PC-9 (cell line): Measurements from ENCODE around the gene TLK2. TPM values are rescaled to one million over a fixed set of nuclear protein-coding genes. Genes with fewer than 3 reads are reported as not detected.
"Not testable (repeated sequence)": the region's sequence is repeated elsewhere in the genome, so short reads cannot be mapped to it uniquely, and the experiment has no call there.

ENCODE experiments used
- BruUV-seq: library from RNA; stranded (reverse); fragments of 400-500 nt; replicated peaks from 2 replicates; lab custom pipeline; 2021; lab: Mats Ljungman, UMichigan
- CTCF ChIA-PET: fragments of 300-600 bp; sonication (Branson Sonifier 250); formaldehyde crosslinking; loops from one replicate; lab custom pipeline; 2022; ENCODE audit warnings: antibody characterized with exemption; lab: Charles Lee
- POLR2A ChIA-PET: fragments of 300-600 bp; sonication (Branson Sonifier 250); formaldehyde crosslinking; loops from one replicate; lab custom pipeline; 2022; ENCODE audit warnings: antibody characterized with exemption; ENCODE audit not compliant: unreplicated experiment; lab: Charles Lee
- DNase-seq, 2 experiments: peaks; one replicate each; pipeline versions ENCODE4 v3.0.0 to v3.0.0-alpha.2; 2015 to 2022; ENCODE audit warnings: mixed read lengths in 1 of 2
- H2AFZ ChIP-seq: fragments of 200-600 bp; sonication (generic); 2 replicates; pipeline ENCODE4 v1.8.1; 2017; ENCODE audit warnings: antibody characterized with exemption
- H3F3A ChIP-seq: fragments of 200-600 bp; sonication (generic); 2 replicates; pipeline ENCODE4 v1.8.1; 2017; ENCODE audit warnings: antibody characterized with exemption, mild to moderate bottlenecking, low read depth; ENCODE audit not compliant: insufficient read depth
- H3K27ac ChIP-seq: fragments of 200-600 bp; sonication (generic); 2 replicates; pipeline ENCODE4 v1.6.1; 2016; ENCODE audit warnings: mixed run types
- H3K27me3 ChIP-seq: fragments of 200-600 bp; sonication (generic); 2 replicates; pipeline ENCODE4 v1.6.1; 2016; ENCODE audit warnings: low read depth, mixed run types; ENCODE audit not compliant: insufficient read depth
- H3K36me3 ChIP-seq: fragments of 200-600 bp; sonication (generic); 2 replicates; pipeline ENCODE4 v1.6.1; 2016; ENCODE audit warnings: low read depth, mixed run types
- H3K4me1 ChIP-seq: fragments of 200-600 bp; sonication (generic); replicated peaks from 2 replicates; pipeline ENCODE4 v1.6.1; 2016; ENCODE audit warnings: mixed run types; ENCODE audit not compliant: insufficient read depth
- H3K4me2 ChIP-seq: fragments of 200-600 bp; sonication (generic); 2 replicates; pipeline ENCODE4 v1.6.1; 2017; ENCODE audit warnings: mixed run types
- H3K4me3 ChIP-seq: fragments of 200-600 bp; sonication (generic); 2 replicates; pipeline ENCODE4 v1.6.1; 2016; ENCODE audit warnings: mixed run types
- H3K79me2 ChIP-seq: fragments of 200-600 bp; sonication (generic); 2 replicates; pipeline ENCODE4 v1.6.1; 2017; ENCODE audit warnings: low read depth, mixed run types
- H3K9me2 ChIP-seq: fragments of 200-600 bp; sonication (generic); 2 replicates; pipeline ENCODE4 v1.8.1; 2017; ENCODE audit warnings: mild to moderate bottlenecking; ENCODE audit not compliant: insufficient read depth
- H3K9me3 ChIP-seq: fragments of 200-600 bp; sonication (generic); 2 replicates; pipeline ENCODE4 v1.8.1; 2016; ENCODE audit warnings: low read depth; ENCODE audit not compliant: insufficient read depth
- H4K20me1 ChIP-seq: fragments of 200-600 bp; sonication (generic); 2 replicates; pipeline ENCODE4 v1.8.1; 2017; ENCODE audit not compliant: insufficient read depth
- CTCF ChIP-seq: fragments of 200-600 bp; sonication (generic); conservative IDR thresholded peaks from 2 replicates; pipeline ENCODE4 v1.6.1; 2017; ENCODE audit warnings: mixed run types, antibody characterized with exemption, mild to moderate bottlenecking, moderate library complexity
- EZH2 ChIP-seq: fragments of 200-600 bp; sonication (generic); IDR thresholded peaks from 2 replicates; pipeline ENCODE4 v1.8.0; 2017; ENCODE audit warnings: antibody characterized with exemption, low read depth
- intact Hi-C: fragments of 100-400 bp; cut with micrococcal nuclease; formaldehyde crosslinking; loops from one replicate; pipeline ENCODE4 v1.10.0; 2022; ENCODE audit not compliant: unreplicated experiment
- total RNA-seq: library from RNA; stranded (reverse); gene quantifications from 2 replicates; pipeline ENCODE4 v1.2.3, GENCODE V29; 2021

TLK2 gene
- total RNA-seq, 1 experiment from 2014 or later, result 40.7 TPM

GRCh38 chr17:62591333-62591732, 112.7 kb downstream of the TLK2 start:
- Histone ChIP-seq H3K79me2 (no peaks in the 10 kb centered on the region), H3K9me2 (no peaks in the 10 kb centered on the region), H3K4me2 (no peak overlapping the region), H2AFZ (no peak overlapping the region), H3K27ac (no peak overlapping the region), H3K36me3 (peaks cover 8% of the 10 kb centered on the region; the same call in 1 of the 2 replicates), H3K9me3 (no peaks in the 10 kb centered on the region), H3F3A (peaks cover 17% of the 10 kb centered on the region; the same call in 1 of the 2 replicates), H4K20me1 (peaks cover 9% of the 10 kb centered on the region; the same call in 1 of the 2 replicates), H3K27me3 (no peaks in the 10 kb centered on the region), H3K4me1 (no peaks in the 10 kb centered on the region), H3K4me3 (no peak overlapping the region)
- BruUV-seq, result no TSS peak
- POLR2A ChIA-PET, result interaction anchor here (0.5 to 0.6 kb wide), 2 partner anchors 30 to 170 kb away, joined by 5 to 6 read pairs; no protein-coding TSS in a partner anchor
- DNase-seq, result no peak
- CTCF ChIA-PET, result no interaction called here
- intact Hi-C loops, result no loop called here
- TF ChIP-seq CTCF (no peak), EZH2 (no peak)

- H3K27ac ChIP-seq, H3K4me1 ChIP-seq, H2AFZ ChIP-seq, H4K20me1 ChIP-seq, DNase-seq, CTCF ChIA-PET, H3K79me2 ChIP-seq, H3K36me3 ChIP-seq, H3K27me3 ChIP-seq, H3K4me2 ChIP-seq, BruUV-seq, H3K9me2 ChIP-seq, H3K9me3 ChIP-seq, H3K4me3 ChIP-seq, intact Hi-C loops: not testable (repeated sequence)
- POLR2A ChIA-PET, result interaction anchor here (0.5 to 0.6 kb wide), 2 partner anchors 29 to 170 kb away, joined by 5 to 6 read pairs; no protein-coding TSS in a partner anchor
- H3F3A ChIP-seq, result peaks cover 17% of the 10 kb centered on the region; the same call in 1 of the 2 replicates
Observed at GRCh38 chr17:62591822-62592221, 113.2 kb downstream of the TLK2 start.

- intact Hi-C loops, result no loop called here
- ChIA-PET POLR2A (no interaction called here), CTCF (no interaction called here)
- Histone ChIP-seq H3K27ac (no peak overlapping the region), H3K27me3 (no peaks in the 10 kb centered on the region), H2AFZ (no peak overlapping the region), H3K9me3 (no peaks in the 10 kb centered on the region), H3K4me2 (no peak overlapping the region), H3K9me2 (no peaks in the 10 kb centered on the region), H3F3A (peaks cover 17% of the 10 kb centered on the region; the same call in 1 of the 2 replicates), H3K4me1 (no peaks in the 10 kb centered on the region), H3K36me3 (peaks cover 12% of the 10 kb centered on the region; the same call in 1 of the 2 replicates), H3K4me3 (no peak overlapping the region), H3K79me2 (no peaks in the 10 kb centered on the region), H4K20me1 (peaks cover 9% of the 10 kb centered on the region; the same call in 1 of the 2 replicates)
- peak in 1 of 2 experiments; percentile 76 for DNase-seq
- BruUV-seq, result no TSS peak
- TF ChIP-seq EZH2 (no peak), CTCF (no peak)
Observed at GRCh38 chr17:62592341-62593099, 113.9 kb downstream of the TLK2 start.
